K562 (cell line): ENCODE data around the gene CHL1. TPM values are rescaled to one million over a fixed set of nuclear protein-coding genes. Genes with fewer than 3 reads are reported as not detected.

Source experiments
- ATAC-seq: fragments of 200-7000 bp; cut with Tn5 transposase; 3 replicates; pipeline ENCODE4 v1.9.1; 2020; ENCODE audit warnings: moderate library complexity
- BruUV-seq: library from RNA; stranded (reverse); fragments of 400-500 nt; replicated peaks from 2 replicates; lab custom pipeline; 2021; lab: Mats Ljungman, UMichigan
- CTCF ChIA-PET: fragments of 300-600 bp; formaldehyde crosslinking; extraction: SDS; loops from one replicate; lab custom pipeline; 2021; ENCODE audit warnings: low intra/inter-chr PET ratio; lab: Yijun Ruan, JAX
- POLR2A ChIA-PET: fragments of 300-600, 350-650 bp; sonication (Branson Sonifier 250); formaldehyde crosslinking; extraction: SDS; loops from one replicate; lab custom pipeline; 2021; ENCODE audit warnings: antibody characterized with exemption, inconsistent platforms; lab: Yijun Ruan, JAX
- DNase-seq, 4 experiments: peaks; one replicate each; pipeline versions ENCODE4 v3.0.0 to v3.0.0-alpha.2; 2011 to 2018; ENCODE audit warnings: low spot score in 3 of 4, mixed read lengths in 3 of 4; ENCODE audit errors: extremely low read depth in 1 of 4
- FAIRE-seq: peaks from 2 replicates; lab custom pipeline; 2011; peaks lifted over from hg19 to GRCh38; lab: Jason Lieb, UNC
- H2AFZ ChIP-seq: 2 replicates; pipeline ENCODE4 v1.6.0; 2011; ENCODE audit warnings: low read depth, low read length, control low read depth, inconsistent platforms
- H3K27ac ChIP-seq: fragments of 200-600 bp; 3 replicates; pipeline ENCODE4 v1.8.0; 2011; ENCODE audit warnings: low read depth, mild to moderate bottlenecking, control low read depth, inconsistent platforms, low read length, moderate library complexity, mixed read lengths; ENCODE audit errors: extremely low read depth
- H3K27me3 ChIP-seq, 2 experiments: fragments of 300-600 bp in 1 of 2; 2 replicates in 1 of 2; 3 replicates in 1 of 2; pipeline versions ENCODE4 v1.6.0 to v1.8.0; 2011; ENCODE audit warnings: inconsistent platforms in 2 of 2, low read length in 2 of 2, mild to moderate bottlenecking in 1 of 2, mixed read lengths in 1 of 2, moderate library complexity in 1 of 2; ENCODE audit not compliant: control insufficient read depth in 2 of 2, insufficient read depth in 2 of 2
- H3K36me3 ChIP-seq: fragments of 300-600 bp; 3 replicates; pipeline ENCODE4 v1.8.0; 2011; ENCODE audit warnings: mild to moderate bottlenecking, low read length, inconsistent platforms; ENCODE audit not compliant: control insufficient read depth, insufficient read depth
- H3K4me1 ChIP-seq, 2 experiments: fragments of 200-600 bp in 1 of 2; replicated peaks in 1 of 2; 2 replicates in 1 of 2; 3 replicates in 1 of 2; pipeline versions ENCODE4 v1.5.1 to v1.8.0; 2011; ENCODE audit warnings: inconsistent platforms in 2 of 2, low read length in 2 of 2, mild to moderate bottlenecking in 1 of 2, mixed read lengths in 1 of 2, moderate library complexity in 1 of 2; ENCODE audit not compliant: control insufficient read depth in 2 of 2, insufficient read depth in 2 of 2
- H3K4me2 ChIP-seq: 2 replicates; pipeline ENCODE4 v1.6.1; 2011; ENCODE audit warnings: low read length, control low read depth, inconsistent platforms, mixed read lengths; ENCODE audit not compliant: insufficient read depth
- H3K4me3 ChIP-seq: fragments of 200-600 bp; sonication (generic), shearing (Covaris generic); 2 replicates; pipeline ENCODE4 v1.5.1; 2016; ENCODE audit warnings: control low read depth, inconsistent platforms
- H3K79me2 ChIP-seq: fragments of 200-600 bp; 3 replicates; pipeline ENCODE4 v1.8.0; 2011; ENCODE audit warnings: low read length, inconsistent platforms; ENCODE audit not compliant: control insufficient read depth, insufficient read depth
- H3K9ac ChIP-seq, 2 experiments: 2 replicates each; pipeline versions ENCODE4 v1.6.0 to v1.6.1; 2011; ENCODE audit warnings: low read depth in 2 of 2, low read length in 2 of 2, control low read depth in 1 of 2, inconsistent platforms in 1 of 2, mild to moderate bottlenecking in 1 of 2, mixed read lengths in 1 of 2; ENCODE audit not compliant: insufficient read depth in 1 of 2
- H3K9me1 ChIP-seq: one replicate; pipeline ENCODE4 v1.6.0; 2011; ENCODE audit warnings: inconsistent platforms, mild to moderate bottlenecking, low read length, moderate library complexity; ENCODE audit not compliant: control insufficient read depth, insufficient read depth
- H3K9me3 ChIP-seq: replicated peaks from 2 replicates; pipeline ENCODE4 v1.5.1; 2011; ENCODE audit warnings: low read depth, low read length, inconsistent platforms; ENCODE audit not compliant: control insufficient read depth, insufficient read depth
- H4K20me1 ChIP-seq: replicated peaks from 2 replicates; pipeline ENCODE4 v1.6.1; 2011; ENCODE audit warnings: low read length, inconsistent platforms, mixed read lengths; ENCODE audit not compliant: control insufficient read depth, insufficient read depth
- CLOCK ChIP-seq: fragments of 250-450 bp; sonication (Bioruptor Pico); IDR thresholded peaks from 2 replicates; pipeline ENCODE4 v1.4.0; 2020; ENCODE audit warnings: mild to moderate bottlenecking, moderate library complexity, borderline replicate concordance
- ELF4 ChIP-seq: fragments of 450-650 bp; formaldehyde crosslinking; IDR thresholded peaks from 2 replicates; pipeline ENCODE4 v1.4.0; 2022; ENCODE audit warnings: missing genetic modification characterization
- ETV5 ChIP-seq: sonication (generic); formaldehyde crosslinking; IDR thresholded peaks from 2 replicates; pipeline ENCODE4 v1.4.0; 2020; ENCODE audit warnings: low read depth, mild to moderate bottlenecking, missing genetic modification reagents
- NFE2L1 ChIP-seq: fragments of 450-650 bp; IDR thresholded peaks from 2 replicates; pipeline ENCODE4 v1.6.1; 2016; ENCODE audit warnings: missing genetic modification characterization, low read depth, mild to moderate bottlenecking, missing compliant biosample characterization, moderate library complexity, borderline replicate concordance
- ZBTB11 ChIP-seq, 3 experiments: fragments of 200-800 bp in 1 of 3; fragments of 250-450 bp in 1 of 3; fragments of 450-650 bp in 1 of 3; sonication (Bioruptor Pico) in 1 of 3; sonication (Bioruptor generic) in 1 of 3; formaldehyde crosslinking in 1 of 3; IDR thresholded peaks; 2 replicates each; pipeline versions ENCODE4 v1.6.1 to v1.8.0; 2016 to 2022; ENCODE audit warnings: mild to moderate bottlenecking in 2 of 3, missing genetic modification characterization in 2 of 3, missing compliant biosample characterization in 1 of 3, moderate library complexity in 1 of 3
- ZHX1 ChIP-seq: fragments of 150-350 bp; conservative IDR thresholded peaks from 2 replicates; pipeline ENCODE4 v1.6.1; 2014; ENCODE audit warnings: low read length
- WGBS: fragments of 100-300 bp; shearing (Covaris generic); methylation state at CpG from one replicate; pipeline ENCODE4 v1.1.6; 2016; ENCODE audit warnings: low coverage, mixed read lengths; ENCODE audit not compliant: insufficient coverage; ENCODE audit errors: missing lambda C conversion rate; 5-methylcytosine and 5-hydroxymethylcytosine counted together
- in situ Hi-C: fragments of 300-500 bp; cut with MboI; formaldehyde crosslinking; loops from 4 replicates; pipeline ENCODE4 v1.15.0; 2018; ENCODE audit warnings: inconsistent platforms, mixed read lengths
- intact Hi-C: fragments of 100-400 bp; cut with micrococcal nuclease; formaldehyde crosslinking; loops from 2 replicates; pipeline ENCODE4 v1.14.2; 2022
- polyA plus RNA-seq, 8 experiments: library from polyadenylated mRNA; depleted of rRNA in 4 of 8; stranded (reverse) in 5 of 8; unstranded in 3 of 8; fragments of >200 nt; fragmentation: Nextera tagmentation in 2 of 8; fragmentation: Illumina TruSeq in 1 of 8; extraction: Ambion mirVana in 2 of 8; extraction: Trizol in 1 of 8; gene quantifications; 2 replicates each; pipeline versions ENCODE4 v1.2.1 to v1.2.3, GENCODE V29; 2011 to 2014; ENCODE audit warnings: inconsistent platforms in 1 of 8, missing spikeins in 1 of 8
- total RNA-seq, 7 experiments: library from RNA; depleted of rRNA in 6 of 7; stranded (reverse); fragments of >200 nt in 6 of 7; fragmentation: Illumina TruSeq in 2 of 7; extraction: Trizol in 2 of 7; gene quantifications; 2 replicates each; pipeline versions ENCODE4 v1.2.1 to v1.2.3, GENCODE V29; 2011 to 2021; ENCODE audit warnings: low replicate concordance in 1 of 7
- TF ChIP-seq, protein P1 (sequence below): fragments of 450-650 bp; IDR thresholded peaks from 2 replicates; pipeline ENCODE4 v1.6.1; 2014; ENCODE audit warnings: low read depth, mild to moderate bottlenecking, moderate library complexity, borderline replicate concordance

The CHL1 gene
- total and polyA plus RNA-seq, 9 of the 15 experiments (the other 6 are each of a cell fraction or from before 2014, with no cell fraction given), result 0.02 TPM; not detected in 8

DNA sequence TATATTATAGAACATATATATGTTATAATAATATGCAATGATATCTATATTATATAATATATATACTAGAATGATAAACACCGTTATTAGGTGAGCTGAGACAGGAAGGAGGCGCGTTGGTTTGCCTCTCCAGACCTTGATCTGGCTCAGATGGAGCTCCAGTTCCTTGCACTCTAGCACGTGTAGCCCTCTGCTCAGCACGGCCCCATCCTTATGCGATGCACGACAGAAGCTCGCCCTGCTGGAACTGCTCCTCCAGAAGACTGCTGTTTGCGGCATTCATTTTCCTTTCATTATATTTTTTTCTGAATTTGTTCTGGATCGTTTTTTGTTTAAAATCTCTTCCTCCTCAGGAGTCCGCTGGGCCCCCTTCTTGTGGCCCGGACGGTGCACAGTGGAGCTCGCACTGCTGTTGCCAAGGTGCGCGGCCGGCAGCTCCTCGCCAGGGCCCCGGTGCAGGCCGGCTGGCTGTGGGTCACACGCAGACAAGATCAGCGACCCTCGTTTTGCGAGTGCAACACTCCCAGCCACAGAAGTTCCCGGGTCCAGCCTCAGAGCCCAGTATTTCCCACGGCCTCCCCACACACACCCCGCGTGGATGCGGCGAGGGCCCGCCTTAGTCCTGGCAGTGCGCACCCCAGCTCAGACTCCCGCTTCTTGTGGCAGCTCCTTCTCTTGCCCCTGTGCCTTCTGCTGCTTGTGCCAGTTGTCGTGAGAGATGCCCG, 112.2 kb downstream of the CHL1 start (continued):
- no peak for TF ChIP-seq CLOCK (CRISPR knock-in tag)
- TF ChIP-seq, protein P1, sequence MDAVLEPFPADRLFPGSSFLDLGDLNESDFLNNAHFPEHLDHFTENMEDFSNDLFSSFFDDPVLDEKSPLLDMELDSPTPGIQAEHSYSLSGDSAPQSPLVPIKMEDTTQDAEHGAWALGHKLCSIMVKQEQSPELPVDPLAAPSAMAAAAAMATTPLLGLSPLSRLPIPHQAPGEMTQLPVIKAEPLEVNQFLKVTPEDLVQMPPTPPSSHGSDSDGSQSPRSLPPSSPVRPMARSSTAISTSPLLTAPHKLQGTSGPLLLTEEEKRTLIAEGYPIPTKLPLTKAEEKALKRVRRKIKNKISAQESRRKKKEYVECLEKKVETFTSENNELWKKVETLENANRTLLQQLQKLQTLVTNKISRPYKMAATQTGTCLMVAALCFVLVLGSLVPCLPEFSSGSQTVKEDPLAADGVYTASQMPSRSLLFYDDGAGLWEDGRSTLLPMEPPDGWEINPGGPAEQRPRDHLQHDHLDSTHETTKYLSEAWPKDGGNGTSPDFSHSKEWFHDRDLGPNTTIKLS, result no peak
- no peak for TF ChIP-seq ELF4 (CRISPR knock-in tag)
- TF ChIP-seq, all 486 proteins: peak for 0

- Histone ChIP-seq H3K79me2 (no peaks in the 10 kb centered on the region), H3K4me2 (no peak overlapping the region), H3K4me1 (no peaks in the 10 kb centered on the region), H3K27ac (no peak overlapping the region), H3K9me3 (no peaks in the 10 kb centered on the region), H2AFZ (no peak overlapping the region), H4K20me1 (no peaks in the 10 kb centered on the region), H3K9me1 (no peaks in the 10 kb centered on the region), H3K27me3 (no peaks in the 10 kb centered on the region), H3K36me3 (no peaks in the 10 kb centered on the region), H3K9ac (no peak overlapping the region), H3K4me3 (no peak overlapping the region)
- intact Hi-C loops (no loop called here), in situ Hi-C loops (no loop called here)
- ChIA-PET POLR2A (no interaction called here), CTCF (no interaction called here)
- ATAC-seq (no peak), FAIRE-seq (no peak), DNase-seq (no peak)
- BruUV-seq, result no TSS peak
- 2% methylated on average over 3 of the region's 3 CpGs for WGBS
- TF ChIP-seq ZBTB11 (CRISPR knock-in tag; IDR thresholded peaks at IDR 0.05) (no peak), ZHX1 (no peak), NFE2L1 (tag) (no peak), ETV5 (CRISPR knock-in tag) (no peak)
These were observed 115.7 kb downstream of the CHL1 start for GRCh38 chr3:312160-312733.
